SK-N-MC (cell line): ENCODE data around the gene RSPH6A.

Source experiments
- EZH2 ChIP-seq: fragments of 200-600 bp; sonication (generic); IDR thresholded peaks from one replicate; pipeline ENCODE4 v1.6.1; 2017; ENCODE audit warnings: antibody characterized with exemption
- FOXP2 ChIP-seq: optimal IDR thresholded peaks from 2 replicates; pipeline ENCODE3; 2011; ENCODE audit warnings: mild to moderate bottlenecking, moderate library complexity; ENCODE audit not compliant: insufficient read depth; ENCODE audit errors: extremely low read length, control extremely low read depth
- POLR2AphosphoS5 ChIP-seq: IDR thresholded peaks from 2 replicates; pipeline ENCODE4 v1.6.1; 2012; ENCODE audit warnings: mild to moderate bottlenecking, low read depth, low read length, borderline replicate concordance

DNA sequence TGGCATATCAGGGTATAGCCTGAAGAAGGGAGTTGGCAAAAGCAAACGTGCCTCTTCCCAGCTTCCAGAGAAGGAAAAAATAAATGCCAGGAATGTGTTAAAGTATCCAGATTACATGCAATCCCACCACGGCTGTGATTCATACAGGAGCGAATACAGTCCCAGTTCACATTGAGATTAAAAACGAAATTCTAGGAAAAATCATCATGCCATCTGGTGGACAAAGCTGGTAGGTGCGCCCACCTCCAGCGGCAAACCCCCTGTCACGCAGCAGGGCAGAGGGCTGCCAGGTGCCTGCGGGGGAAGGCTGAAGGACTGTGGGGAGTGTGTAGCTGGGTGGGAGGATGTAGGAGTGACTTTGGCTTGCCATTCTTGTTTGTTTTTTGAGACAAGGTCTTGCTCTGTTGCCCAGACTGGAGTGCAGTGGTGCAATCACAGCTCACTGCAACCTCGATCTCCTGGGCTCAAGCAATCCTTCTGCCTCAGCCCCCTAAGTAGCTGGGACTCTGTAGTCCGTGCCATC lies 16.1 kb downstream of the RSPH6A start:
- TF ChIP-seq POLR2AphosphoS5: no peak
- no peak for TF ChIP-seq EZH2
- no peak for TF ChIP-seq FOXP2
